CD4-positive, alpha-beta T cell treated with Interleukin-12 subunit alpha and Interleukin-12 subunit beta, for 1 hour (primary cell): ENCODE data around the gene SPRY1.
A peak's percentile ranks its signal among the peaks of the same experiment; 100 is the strongest.

ENCODE experiments used
- DNase-seq: peaks from one replicate; pipeline ENCODE4 v3.0.0-alpha.2; 2020

SPRY1 gene

GRCh38 chr4:123380728-123381716, 15.6 kb upstream of the SPRY1 start:
- no peak for DNase-seq

GRCh38 chr4:123381996-123382395, 14.6 kb upstream of the SPRY1 start:
- no peak for DNase-seq

DNA sequence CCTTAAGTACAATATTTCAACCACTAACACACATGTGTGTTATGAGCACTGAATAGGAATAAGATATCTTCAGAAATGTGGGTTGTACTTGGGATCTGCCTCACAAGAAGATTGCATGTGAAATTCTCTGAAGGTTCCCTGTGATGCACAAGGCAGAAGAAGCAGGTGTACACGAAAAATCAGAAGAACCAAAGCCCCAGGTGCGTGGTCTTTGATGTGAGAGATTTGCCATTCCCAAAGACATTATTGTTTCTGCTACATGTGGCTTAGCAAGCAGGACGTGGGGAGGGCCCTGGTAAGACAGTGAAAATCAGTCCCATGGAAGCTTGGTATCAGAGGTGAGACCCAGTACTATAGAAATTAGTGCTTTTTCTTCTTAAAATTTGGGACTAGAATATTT, 13.0 kb upstream of the SPRY1 start:
- DNase-seq = no peak

GRCh38 chr4:123386609-123387008, 10.0 kb upstream of the SPRY1 start:
- DNase-seq = no peak

DNA sequence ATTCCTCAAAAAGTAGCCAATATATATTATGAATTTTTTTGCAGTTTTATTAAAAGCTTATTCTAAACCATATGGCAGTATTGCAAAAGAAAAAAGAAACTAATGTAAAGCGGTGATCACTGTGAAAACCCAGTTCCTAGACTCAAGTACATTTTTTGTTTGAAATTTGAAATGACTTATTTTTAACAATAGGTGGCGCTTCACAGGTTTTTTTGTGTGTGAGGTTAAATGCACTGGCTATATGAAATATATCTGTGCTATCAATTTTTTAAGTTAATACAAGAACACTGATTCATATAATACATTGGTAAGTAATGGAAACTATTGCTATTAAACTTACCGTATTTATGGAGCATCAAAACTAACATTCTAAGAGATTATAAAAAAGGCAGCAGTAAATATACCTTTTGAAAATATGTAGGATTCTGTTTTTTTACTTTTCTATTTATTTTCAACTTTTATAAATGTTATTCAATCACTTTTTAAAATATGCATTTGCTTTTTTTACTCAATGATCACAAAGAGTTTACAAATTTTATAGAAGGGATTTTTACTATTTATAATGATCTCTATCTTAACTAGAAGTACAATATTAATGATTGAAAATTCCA, 5.6 kb upstream of the SPRY1 start:
- DNase-seq = peak; percentile 37

DNA sequence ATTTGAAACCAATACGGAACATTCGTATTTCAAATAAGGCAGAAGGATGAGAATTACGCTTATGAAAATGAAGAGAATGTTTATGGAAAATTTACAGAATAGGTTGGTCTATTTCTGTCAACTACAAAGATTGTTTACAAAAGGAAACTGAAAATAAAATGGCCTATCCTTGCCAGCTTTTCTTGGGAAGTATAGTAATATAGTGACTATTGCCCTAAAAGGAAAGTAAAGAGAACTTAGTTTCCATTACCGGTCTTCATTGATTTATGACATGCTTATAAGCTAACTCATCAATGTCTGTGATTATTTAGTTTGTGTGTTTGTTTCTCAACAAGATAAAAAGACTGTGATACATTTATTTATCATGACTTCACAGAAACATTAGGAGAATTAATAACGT, 2.9 kb upstream of the SPRY1 start:
- DNase-seq = no peak

GRCh38 chr4:123397144-123398065, 810 bp downstream of the SPRY1 start:
- peak; percentile 46 for DNase-seq

GRCh38 chr4:123398066-123398852, 1.7 kb downstream of the SPRY1 start:
- DNase-seq = peak; percentile 62

DNA sequence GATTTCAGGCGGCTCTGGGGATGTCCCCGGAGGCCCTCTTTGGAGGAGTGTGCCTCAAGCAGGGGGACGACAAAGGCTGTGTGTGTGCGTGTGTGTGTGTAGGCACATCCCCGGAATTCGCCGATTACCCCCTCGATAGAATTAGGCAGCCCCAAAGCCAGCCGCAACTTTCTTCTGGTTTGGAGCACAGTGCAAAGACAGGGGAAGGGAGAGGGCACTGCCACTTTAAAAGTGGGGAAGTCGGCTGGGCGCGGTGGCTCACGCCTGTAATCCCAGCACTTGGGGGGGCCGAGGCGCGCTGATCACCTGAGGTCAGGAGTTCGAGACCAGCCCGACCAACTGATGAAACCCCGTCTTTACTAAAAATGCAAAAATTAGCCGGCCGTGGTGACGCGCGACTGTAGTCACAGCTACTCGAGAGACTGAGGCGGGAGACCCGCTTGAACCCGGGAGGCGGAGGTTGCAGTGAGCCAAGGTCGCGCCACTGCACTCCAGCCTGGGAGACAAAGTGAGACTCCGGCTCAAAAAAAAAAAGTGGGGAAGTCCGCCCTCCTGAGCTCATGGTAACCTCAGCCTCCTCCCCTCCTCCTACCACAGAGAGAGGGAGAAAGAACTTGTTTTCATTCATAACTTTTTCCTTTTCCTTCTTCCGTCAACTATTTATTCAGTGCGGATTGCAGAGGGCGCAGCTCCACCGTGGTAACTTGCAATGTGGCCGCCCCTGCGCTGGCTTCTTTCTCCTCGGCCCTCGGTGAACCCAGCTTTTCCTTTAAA, 2.4 kb downstream of the SPRY1 start:
- DNase-seq = peak; percentile 51

- DNase-seq = no peak
Observed at GRCh38 chr4:123399627-123400358, 3.2 kb downstream of the SPRY1 start.

DNA sequence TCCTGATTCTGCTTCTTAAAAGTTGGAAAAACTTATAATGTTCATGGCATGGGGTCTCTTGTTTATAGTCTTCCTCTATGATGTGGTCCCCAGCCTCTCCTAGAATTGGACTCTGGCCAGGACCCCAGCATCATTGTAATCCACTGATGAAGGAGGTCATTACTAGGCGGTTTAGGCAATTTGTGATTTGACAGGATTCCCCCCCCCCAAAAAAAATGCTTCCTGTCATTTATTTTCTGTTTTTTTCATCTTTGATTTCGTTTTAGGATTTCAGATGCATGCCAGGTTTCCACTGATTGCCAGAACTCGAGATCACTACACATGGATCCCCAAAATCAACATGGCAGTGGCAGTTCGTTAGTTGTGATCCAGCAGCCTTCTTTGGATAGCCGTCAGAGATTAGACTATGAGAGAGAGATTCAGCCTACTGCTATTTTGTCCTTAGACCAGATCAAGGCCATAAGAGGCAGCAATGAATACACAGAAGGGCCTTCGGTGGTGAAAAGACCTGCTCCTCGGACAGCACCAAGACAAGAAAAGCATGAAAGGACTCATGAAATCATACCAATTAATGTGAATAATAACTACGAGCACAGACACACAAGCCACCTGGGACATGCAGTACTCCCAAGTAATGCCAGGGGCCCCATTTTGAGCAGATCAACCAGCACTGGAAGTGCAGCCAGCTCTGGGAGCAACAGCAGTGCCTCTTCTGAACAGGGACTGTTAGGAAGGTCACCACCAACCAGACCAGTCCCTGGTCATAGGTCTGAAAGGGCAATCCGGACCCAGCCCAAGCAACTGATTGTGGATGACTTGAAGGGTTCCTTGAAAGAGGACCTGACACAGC, 4.9 kb downstream of the SPRY1 start:
- DNase-seq = no peak

- no peak for DNase-seq
Observed at GRCh38 chr4:123402121-123402465, 5.5 kb downstream of the SPRY1 start.

GRCh38 chr4:123403080-123403604, 6.5 kb downstream of the SPRY1 start:
- no peak for DNase-seq

GRCh38 chr4:123404533-123404932, 7.9 kb downstream of the SPRY1 start:
- DNase-seq = no peak

DNA sequence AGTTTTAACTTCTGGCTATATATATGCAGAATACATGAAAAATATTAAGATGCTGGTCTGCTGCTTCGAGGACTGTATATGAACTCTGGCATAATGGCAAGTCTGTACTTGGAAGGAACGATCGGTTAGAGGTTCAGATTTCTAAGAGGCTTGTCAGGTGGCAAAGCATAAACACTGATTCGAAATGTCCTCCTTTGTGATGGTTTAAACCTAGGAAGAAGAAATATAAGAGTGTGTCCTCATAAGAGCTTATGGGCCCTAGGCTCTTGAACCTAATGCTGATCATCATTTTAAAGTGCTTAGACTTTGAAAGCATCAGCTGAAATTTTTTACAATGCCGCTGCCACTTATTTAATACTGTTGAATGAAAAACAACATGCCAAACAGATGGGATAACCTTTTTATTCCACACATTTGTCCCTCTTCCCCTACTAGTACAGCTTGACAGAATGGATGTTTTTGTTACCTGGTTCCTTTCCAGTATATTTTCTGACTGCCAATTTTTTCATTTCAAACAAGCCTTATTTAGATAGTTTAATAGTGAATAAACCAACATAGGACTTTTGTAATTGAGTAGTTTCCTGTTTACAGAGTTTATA, 8.8 kb downstream of the SPRY1 start:
- DNase-seq = no peak

DNA sequence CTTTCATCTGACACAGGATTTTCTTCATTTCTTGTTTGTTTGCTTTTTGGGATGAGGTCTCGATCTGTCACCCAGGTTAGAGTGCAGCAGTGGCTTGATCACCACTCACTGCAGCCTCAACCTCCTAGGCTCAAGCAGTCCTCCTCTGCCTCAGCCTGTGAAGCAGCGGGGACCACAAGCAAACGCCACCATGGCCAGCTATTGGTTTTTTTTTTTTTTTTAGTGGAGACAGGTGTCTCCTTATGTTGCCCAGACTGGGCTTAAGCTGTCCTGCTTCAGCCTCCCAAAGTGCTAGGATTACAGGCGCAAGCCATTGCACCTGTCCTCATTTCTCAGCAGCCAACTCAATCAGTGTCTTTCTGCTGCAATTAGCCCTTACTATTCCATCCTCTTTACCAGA, 10.3 kb downstream of the SPRY1 start:
- DNase-seq = no peak

DNA sequence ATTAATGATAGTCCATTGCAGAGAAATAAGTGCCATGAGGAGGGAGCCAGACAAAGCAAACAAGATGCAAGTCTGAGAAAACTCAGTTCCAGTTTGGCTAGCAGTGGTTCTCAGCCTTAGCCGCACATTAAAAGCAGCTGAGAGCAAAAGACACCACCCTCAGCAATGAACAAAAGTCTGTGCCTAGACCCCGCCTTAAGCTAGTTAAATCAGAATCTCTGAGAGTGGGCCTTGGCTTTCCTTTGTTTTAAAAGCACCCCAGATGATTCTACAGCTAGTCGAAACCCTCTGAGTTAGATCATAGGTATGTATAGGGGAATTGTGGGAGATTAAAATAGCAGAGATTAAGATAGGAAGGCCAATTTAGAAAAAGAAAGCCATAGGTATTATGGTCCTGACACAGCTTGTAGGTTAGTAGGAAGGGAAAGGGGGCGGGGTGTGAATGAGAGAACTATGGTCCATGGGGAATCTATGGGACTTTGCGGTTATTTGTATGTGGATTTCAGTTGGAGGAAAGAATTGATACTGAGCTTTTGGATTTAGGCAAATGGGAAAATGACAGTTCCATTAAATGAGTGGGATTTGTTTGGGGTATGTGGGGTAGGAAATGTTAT, 12.0 kb downstream of the SPRY1 start:
- DNase-seq = no peak

DNA sequence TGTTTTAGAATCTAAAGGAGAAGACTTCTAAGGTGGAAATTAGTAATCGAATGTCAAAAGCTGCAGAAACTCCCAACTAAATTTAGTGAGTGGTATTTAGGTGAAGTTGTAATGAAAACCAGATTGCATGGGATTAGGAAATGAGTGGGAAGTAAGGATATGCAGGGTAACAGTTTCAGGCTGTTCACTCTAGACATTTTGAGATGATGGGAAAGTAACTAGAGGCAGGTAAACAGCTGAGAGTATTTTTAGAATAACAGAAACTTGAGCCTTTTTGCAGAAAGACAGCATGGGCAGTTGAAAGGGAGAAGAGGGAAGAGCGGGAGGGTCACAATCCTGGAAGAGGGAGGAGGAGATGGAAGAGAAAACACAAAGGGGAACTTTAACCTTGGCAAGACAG, 12.7 kb downstream of the SPRY1 start:
- DNase-seq = no peak

DNA sequence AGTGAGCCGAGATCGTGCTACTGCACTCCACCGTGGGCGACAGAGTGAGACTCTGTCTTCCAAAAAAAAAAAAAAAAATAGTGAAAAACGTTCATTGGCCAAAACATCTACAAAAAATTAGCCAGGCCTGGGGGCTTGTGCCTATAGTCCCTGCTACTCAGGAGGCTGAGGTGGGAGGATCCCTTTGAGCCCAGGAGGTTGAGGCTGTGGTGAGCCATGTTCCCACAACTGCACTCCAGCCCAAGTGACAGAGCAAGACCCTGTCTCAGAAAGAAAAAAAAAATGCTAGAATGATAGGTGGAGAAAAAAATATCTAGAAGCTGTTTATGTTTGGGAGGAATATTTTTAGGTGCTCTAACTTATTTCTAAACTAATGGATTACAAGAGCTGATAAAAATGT, 14.9 kb downstream of the SPRY1 start:
- no peak for DNase-seq
